HepG2 (cell line): ENCODE data around the gene CARS1. TPM values are rescaled to one million over a fixed set of nuclear protein-coding genes. Genes with fewer than 3 reads are reported as not detected.

Source experiments
- ATAC-seq: fragments of 200-7000 bp; cut with Tn5 transposase; 3 replicates; pipeline ENCODE4 v1.9.1; 2020; ENCODE audit warnings: mild to moderate bottlenecking, moderate library complexity
- BruUV-seq: library from RNA; stranded (reverse); fragments of 400-500 nt; replicated peaks from 2 replicates; lab custom pipeline; 2021; lab: Mats Ljungman, UMichigan
- CTCF ChIA-PET: fragments of 300-600 bp; formaldehyde crosslinking; extraction: SDS; loops from one replicate; lab custom pipeline; 2021; ENCODE audit warnings: low total read pairs, inconsistent platforms, low intra/inter-chr PET ratio; lab: Yijun Ruan, JAX
- POLR2A ChIA-PET: fragments of 350-600 bp; sonication (Branson Sonifier 250); formaldehyde crosslinking; loops from one replicate; lab custom pipeline; 2020; ENCODE audit warnings: antibody characterized with exemption, inconsistent platforms; lab: Yijun Ruan, JAX
- DNase-seq: peaks from one replicate; pipeline ENCODE4 v3.0.0-alpha.2; 2015; ENCODE audit warnings: low spot score
- FAIRE-seq: peaks from 3 replicates; lab custom pipeline; 2011; peaks lifted over from hg19 to GRCh38; lab: Jason Lieb, UNC
- H2AFZ ChIP-seq: one replicate; pipeline ENCODE4 v1.6.1; 2011; ENCODE audit warnings: low read length, inconsistent platforms
- H3K27ac ChIP-seq: fragments of 300-600 bp; 3 replicates; pipeline ENCODE4 v1.8.0; 2011; ENCODE audit warnings: mixed run types, mild to moderate bottlenecking, mixed read lengths, low read length, inconsistent platforms; ENCODE audit not compliant: insufficient read depth; ENCODE audit errors: extremely low read length
- H3K27me3 ChIP-seq, 2 experiments: fragments of 200-600 bp in 1 of 2; 2 replicates in 1 of 2; 3 replicates in 1 of 2; pipeline versions ENCODE4 v1.6.0 to v1.8.0; 2011; ENCODE audit warnings: low read length in 2 of 2, mild to moderate bottlenecking in 2 of 2, moderate library complexity in 2 of 2, inconsistent platforms in 1 of 2; ENCODE audit not compliant: insufficient read depth in 2 of 2, control insufficient read depth in 1 of 2
- H3K36me3 ChIP-seq, 2 experiments: fragments of 200-600 bp in 1 of 2; replicated peaks in 1 of 2; 2 replicates in 1 of 2; 3 replicates in 1 of 2; pipeline versions ENCODE4 v1.5.1 to v1.8.0; 2011; ENCODE audit warnings: low read length in 2 of 2, inconsistent platforms in 1 of 2; ENCODE audit not compliant: insufficient read depth in 2 of 2, control insufficient read depth in 1 of 2
- H3K4me1 ChIP-seq: 2 replicates; pipeline ENCODE4 v1.5.1; 2012; ENCODE audit warnings: low read length, inconsistent platforms; ENCODE audit not compliant: insufficient read depth
- H3K4me2 ChIP-seq: 2 replicates; pipeline ENCODE4 v1.6.0; 2011; ENCODE audit warnings: low read depth, low read length, inconsistent platforms
- H3K4me3 ChIP-seq, 3 experiments: fragments of 200-600 bp in 1 of 3; sonication (generic), shearing (Covaris generic) in 1 of 3; replicated peaks in 1 of 3; 2 replicates each; pipeline ENCODE4 v1.5.1; 2011 to 2016; ENCODE audit warnings: low read length in 3 of 3, inconsistent platforms in 2 of 3, low read depth in 2 of 3, mild to moderate bottlenecking in 2 of 3, control low read depth in 1 of 3, mixed read lengths in 1 of 3; ENCODE audit not compliant: insufficient read depth in 1 of 3
- H3K79me2 ChIP-seq: one replicate; pipeline ENCODE4 v1.6.1; 2011; ENCODE audit warnings: low read length, inconsistent platforms; ENCODE audit not compliant: insufficient read depth
- H3K9ac ChIP-seq: 2 replicates; pipeline ENCODE4 v1.6.0; 2011; ENCODE audit warnings: mild to moderate bottlenecking, low read depth, low read length, inconsistent platforms; ENCODE audit not compliant: insufficient read depth
- H3K9me3 ChIP-seq: 2 replicates; pipeline ENCODE4 v1.5.1; 2012; ENCODE audit warnings: mild to moderate bottlenecking, low read length
- H4K20me1 ChIP-seq: 2 replicates; pipeline ENCODE4 v1.6.0; 2011; ENCODE audit warnings: inconsistent platforms, mild to moderate bottlenecking, low read length, moderate library complexity; ENCODE audit not compliant: insufficient read depth
- NFYB ChIP-seq: sonication (generic); formaldehyde crosslinking; IDR thresholded peaks from 2 replicates; pipeline ENCODE4 v1.4.0; 2020; ENCODE audit warnings: missing genetic modification reagents
- RNF2 ChIP-seq: fragments of 450-650 bp; conservative IDR thresholded peaks from 2 replicates; pipeline ENCODE4 v1.6.1; 2016; ENCODE audit warnings: low read depth
- SMARCC2 ChIP-seq: fragments of 450-650 bp; IDR thresholded peaks from 2 replicates; pipeline ENCODE4 v1.6.1; 2017; ENCODE audit warnings: antibody characterized with exemption, mild to moderate bottlenecking
- YEATS4 ChIP-seq: sonication (generic); formaldehyde crosslinking; IDR thresholded peaks from 2 replicates; pipeline ENCODE4 v1.4.0; 2020; ENCODE audit warnings: missing genetic modification reagents, borderline replicate concordance
- ZKSCAN5 ChIP-seq: sonication (generic); formaldehyde crosslinking; IDR thresholded peaks from 2 replicates; pipeline ENCODE4 v1.5.1; 2020; ENCODE audit warnings: mild to moderate bottlenecking, missing genetic modification reagents
- ZNF101 ChIP-seq: sonication (generic); formaldehyde crosslinking; IDR thresholded peaks from 2 replicates; pipeline ENCODE4 v1.4.0; 2020; ENCODE audit warnings: mild to moderate bottlenecking, low read depth, missing genetic modification reagents, borderline replicate concordance
- ZNF451 ChIP-seq: sonication (generic); formaldehyde crosslinking; IDR thresholded peaks from 2 replicates; pipeline ENCODE4 v1.5.0; 2020; ENCODE audit warnings: mild to moderate bottlenecking, missing genetic modification reagents
- ZNF510 ChIP-seq: sonication (generic); formaldehyde crosslinking; IDR thresholded peaks from 2 replicates; pipeline ENCODE4 v1.4.0; 2020; ENCODE audit warnings: low read depth, mild to moderate bottlenecking, missing genetic modification reagents
- ZNF792 ChIP-seq: IDR thresholded peaks from 2 replicates; pipeline ENCODE4 v1.6.1; 2016
- ZSCAN29 ChIP-seq: sonication (generic); formaldehyde crosslinking; conservative IDR thresholded peaks from 2 replicates; pipeline ENCODE4 v1.4.0; 2020; ENCODE audit warnings: mild to moderate bottlenecking, missing genetic modification reagents
- ZSCAN30 ChIP-seq: sonication (generic); formaldehyde crosslinking; IDR thresholded peaks from 2 replicates; pipeline ENCODE4 v1.5.0; 2020; ENCODE audit warnings: mild to moderate bottlenecking, missing genetic modification reagents
- WGBS: methylation state at CpG from one replicate; pipeline ENCODE4 v1.1.6; 2017; ENCODE audit warnings: low lambda C conversion rate; 5-methylcytosine and 5-hydroxymethylcytosine counted together
- in situ Hi-C: cut with HindIII; loops from 2 replicates; pipeline ENCODE4 v1.10.0; 2017; ENCODE audit warnings: low pct_unique_long_range_greater_than_20kb; ENCODE audit not compliant: extremely low pct_ligation_motif_present
- intact Hi-C: fragments of 100-400 bp; cut with micrococcal nuclease; formaldehyde crosslinking; loops from one replicate; pipeline ENCODE4 v1.10.0; 2022; ENCODE audit not compliant: unreplicated experiment
- polyA plus RNA-seq, 8 experiments: library from polyadenylated mRNA; depleted of rRNA in 3 of 8; stranded (reverse) in 7 of 8; unstranded in 1 of 8; fragments of >200 nt; fragmentation: Illumina TruSeq in 4 of 8; extraction: Trizol in 4 of 8; gene quantifications; 2 replicates each; pipeline versions ENCODE4 v1.2.1 to v1.2.3, GENCODE V29; 2011 to 2016; ENCODE audit warnings: low read depth in 4 of 8, missing spikeins in 1 of 8, mixed read lengths in 1 of 8; ENCODE audit not compliant: insufficient read depth in 1 of 8
- total RNA-seq, 5 experiments: library from RNA; depleted of rRNA; stranded (reverse); fragments of >200 nt; fragmentation: Illumina TruSeq; extraction: Trizol; gene quantifications; 2 replicates each; pipeline ENCODE4 v1.2.3, GENCODE V29; 2016; ENCODE audit warnings: low read depth in 1 of 5

CARS1 gene
- total and polyA plus RNA-seq, 2 of the 13 experiments (the other 11 are each of a cell fraction or from before 2014, with no cell fraction given), result 33.8 to 47.0 TPM

DNA sequence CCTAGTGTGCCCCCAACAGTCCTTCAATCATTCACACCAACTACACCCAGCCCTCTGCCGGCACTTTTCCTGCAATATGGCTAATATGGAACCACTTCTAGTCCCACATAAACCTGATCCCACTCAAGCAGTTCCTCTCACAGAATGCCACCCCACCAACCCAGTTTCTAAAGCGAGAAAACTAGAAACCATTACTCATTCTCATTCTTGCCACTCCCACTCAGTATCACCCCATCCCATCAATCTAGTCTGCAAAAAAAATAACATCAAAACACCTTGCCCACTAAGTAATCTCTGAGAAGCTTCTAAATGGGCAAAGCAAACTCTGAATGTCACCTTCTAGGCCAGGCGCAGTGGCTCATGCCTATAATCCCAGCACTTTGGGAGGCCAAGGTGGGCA is 83.0 kb downstream of the CARS1 start (continued):
- TF ChIP-seq ZSCAN30 (no peak), SMARCC2 (no peak), YEATS4 (CRISPR knock-in tag) (no peak), ZKSCAN5 (CRISPR knock-in tag) (no peak), ZNF101 (no peak), ZSCAN29 (CRISPR knock-in tag) (no peak), RNF2 (no peak), ZNF792 (no peak)

GRCh38 chr11:2968341-2968900 is 88.8 kb downstream of the CARS1 start:
- TF ChIP-seq ZNF510 (CRISPR knock-in tag), result no peak
- no peak for TF ChIP-seq ZNF451
- TF ChIP-seq NFYB (CRISPR knock-in tag), result no peak
- Histone ChIP-seq H3K4me2 (no peak overlapping the region), H3K4me3 (no peak overlapping the region), H3K4me1 (no peaks in the 10 kb centered on the region), H3K36me3 (peaks cover 49 to 95% of the 10 kb centered on the region in 2 experiments), H3K79me2 (peaks cover 72% of the 10 kb centered on the region), H3K9me3 (no peaks in the 10 kb centered on the region), H3K27ac (no peak overlapping the region), H3K9ac (no peak overlapping the region), H3K27me3 (no peaks in the 10 kb centered on the region), H4K20me1 (peaks cover 36% of the 10 kb centered on the region), H2AFZ (no peak overlapping the region)
- 81% methylated on average over 6 of the region's 6 CpGs for WGBS
- CTCF ChIA-PET, result no interaction called here
- intact Hi-C loops (no loop called here), in situ Hi-C loops (no loop called here)
- FAIRE-seq, result no peak
- no peak for ATAC-seq
- DNase-seq, result no peak
- BruUV-seq, result no TSS peak
- POLR2A ChIA-PET, result no interaction called here
